Liver (tissue), 3 donors: Measurements from ENCODE around the gene LYRM7.

ENCODE experiments used
- CTCF ChIP-seq: fragments of 150-350 bp; IDR thresholded peaks from 2 replicates; pipeline ENCODE4 v1.5.1; 2017; ENCODE audit warnings: improper control_type of control experiment, low read depth, low read length; ENCODE audit not compliant: missing input control
- EGR1 ChIP-seq, 2 donors: IDR thresholded peaks; 2 replicates each; pipeline ENCODE4 v1.6.1; 2016 to 2018; ENCODE audit warnings: antibody characterized with exemption in 2 of 2, low read depth in 2 of 2
- GABPA ChIP-seq, 2 donors: IDR thresholded peaks in 1 of 2; conservative IDR thresholded peaks in 1 of 2; 2 replicates each; pipeline ENCODE4 v1.6.1; 2016; ENCODE audit warnings: antibody characterized with exemption in 2 of 2, mild to moderate bottlenecking in 1 of 2, moderate library complexity in 1 of 2
- JUND ChIP-seq, 2 donors: IDR thresholded peaks; 2 replicates each; pipeline ENCODE4 v1.6.1; 2016; ENCODE audit warnings: antibody characterized with exemption in 2 of 2
- RAD21 ChIP-seq, 2 donors: IDR thresholded peaks; 2 replicates each; pipeline ENCODE4 v1.6.1; 2016; ENCODE audit warnings: antibody characterized with exemption in 2 of 2, mild to moderate bottlenecking in 2 of 2
- RXRA ChIP-seq, 2 donors: IDR thresholded peaks; 2 replicates each; pipeline ENCODE4 v1.6.1; 2017 to 2018; ENCODE audit warnings: antibody characterized with exemption in 2 of 2, mild to moderate bottlenecking in 1 of 2
- SP1 ChIP-seq: IDR thresholded peaks from 2 replicates; pipeline ENCODE4 v1.6.1; 2018; ENCODE audit warnings: antibody characterized with exemption, mild to moderate bottlenecking
- TAF1 ChIP-seq: conservative IDR thresholded peaks from 2 replicates; pipeline ENCODE4 v1.6.1; 2016; ENCODE audit warnings: antibody characterized with exemption, mild to moderate bottlenecking
- YY1 ChIP-seq: IDR thresholded peaks from 2 replicates; pipeline ENCODE4 v1.6.1; 2016; ENCODE audit warnings: antibody characterized with exemption, mild to moderate bottlenecking
- ZBTB33 ChIP-seq: IDR thresholded peaks from 2 replicates; pipeline ENCODE4 v1.6.1; 2016; ENCODE audit warnings: antibody characterized with exemption
- TF ChIP-seq, protein P1 (sequence below): IDR thresholded peaks from 2 replicates; pipeline ENCODE4 v1.6.1; 2016; ENCODE audit warnings: antibody characterized with exemption, mild to moderate bottlenecking
- TF ChIP-seq, protein P2 (sequence below): IDR thresholded peaks from 2 replicates; pipeline ENCODE4 v1.6.1; 2016; ENCODE audit warnings: antibody characterized with exemption
- donor health status: healthy.
- donor health status: healthy.

DNA sequence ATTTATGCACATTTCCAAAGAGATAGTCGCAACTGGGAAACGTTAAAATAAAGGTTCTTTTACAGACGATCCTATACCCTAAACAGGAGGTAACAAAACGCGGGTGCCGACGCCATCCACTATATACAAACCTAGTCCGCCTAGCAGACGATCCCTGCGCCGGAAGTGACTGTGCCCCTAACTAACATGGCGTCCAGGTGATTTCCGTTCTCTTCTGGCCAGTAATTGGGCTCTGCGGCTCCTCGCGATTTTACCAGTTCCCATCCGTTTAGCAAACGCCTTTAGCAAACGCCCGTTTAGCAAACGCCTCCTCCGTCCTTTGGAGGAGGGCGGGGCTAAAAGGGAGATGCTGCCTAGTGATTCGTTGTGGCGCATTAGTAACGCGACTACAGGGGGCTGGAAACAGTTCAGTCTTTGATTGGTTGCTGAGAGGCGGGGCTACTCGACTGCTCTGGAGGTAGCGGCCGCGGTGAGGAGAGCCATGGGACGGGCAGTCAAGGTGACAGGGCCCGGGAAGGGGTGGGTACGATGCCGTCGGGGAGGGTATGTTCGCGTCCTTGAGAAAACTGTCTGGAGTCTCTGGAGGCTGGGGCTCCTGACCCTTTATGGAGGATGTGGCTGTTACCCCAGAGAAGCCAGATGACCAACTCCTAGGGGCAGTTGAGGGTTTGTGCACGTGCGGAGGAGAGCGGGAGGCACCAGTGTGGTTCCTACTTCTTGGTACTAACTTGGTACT lies at the start of gene LYRM7:
- TF ChIP-seq CTCF = no peak
- TF ChIP-seq, protein P1, sequence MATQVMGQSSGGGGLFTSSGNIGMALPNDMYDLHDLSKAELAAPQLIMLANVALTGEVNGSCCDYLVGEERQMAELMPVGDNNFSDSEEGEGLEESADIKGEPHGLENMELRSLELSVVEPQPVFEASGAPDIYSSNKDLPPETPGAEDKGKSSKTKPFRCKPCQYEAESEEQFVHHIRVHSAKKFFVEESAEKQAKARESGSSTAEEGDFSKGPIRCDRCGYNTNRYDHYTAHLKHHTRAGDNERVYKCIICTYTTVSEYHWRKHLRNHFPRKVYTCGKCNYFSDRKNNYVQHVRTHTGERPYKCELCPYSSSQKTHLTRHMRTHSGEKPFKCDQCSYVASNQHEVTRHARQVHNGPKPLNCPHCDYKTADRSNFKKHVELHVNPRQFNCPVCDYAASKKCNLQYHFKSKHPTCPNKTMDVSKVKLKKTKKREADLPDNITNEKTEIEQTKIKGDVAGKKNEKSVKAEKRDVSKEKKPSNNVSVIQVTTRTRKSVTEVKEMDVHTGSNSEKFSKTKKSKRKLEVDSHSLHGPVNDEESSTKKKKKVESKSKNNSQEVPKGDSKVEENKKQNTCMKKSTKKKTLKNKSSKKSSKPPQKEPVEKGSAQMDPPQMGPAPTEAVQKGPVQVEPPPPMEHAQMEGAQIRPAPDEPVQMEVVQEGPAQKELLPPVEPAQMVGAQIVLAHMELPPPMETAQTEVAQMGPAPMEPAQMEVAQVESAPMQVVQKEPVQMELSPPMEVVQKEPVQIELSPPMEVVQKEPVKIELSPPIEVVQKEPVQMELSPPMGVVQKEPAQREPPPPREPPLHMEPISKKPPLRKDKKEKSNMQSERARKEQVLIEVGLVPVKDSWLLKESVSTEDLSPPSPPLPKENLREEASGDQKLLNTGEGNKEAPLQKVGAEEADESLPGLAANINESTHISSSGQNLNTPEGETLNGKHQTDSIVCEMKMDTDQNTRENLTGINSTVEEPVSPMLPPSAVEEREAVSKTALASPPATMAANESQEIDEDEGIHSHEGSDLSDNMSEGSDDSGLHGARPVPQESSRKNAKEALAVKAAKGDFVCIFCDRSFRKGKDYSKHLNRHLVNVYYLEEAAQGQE = peak; percentile 95
- TF ChIP-seq SP1 = peak; percentile 93
- peak; percentile 57 to 71 for TF ChIP-seq RAD21 (IDR thresholded peaks at IDR 0.05)
- TF ChIP-seq, protein P2, sequence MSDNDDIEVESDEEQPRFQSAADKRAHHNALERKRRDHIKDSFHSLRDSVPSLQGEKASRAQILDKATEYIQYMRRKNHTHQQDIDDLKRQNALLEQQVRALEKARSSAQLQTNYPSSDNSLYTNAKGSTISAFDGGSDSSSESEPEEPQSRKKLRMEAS = peak; percentile 86
- TF ChIP-seq YY1 = peak; percentile 100
- TF ChIP-seq JUND (IDR thresholded peaks at IDR 0.05) = peak; percentile 59 to 61
- peak; percentile 99 for TF ChIP-seq ZBTB33
- peak; percentile 82 for TF ChIP-seq TAF1
- TF ChIP-seq GABPA (IDR thresholded peaks at IDR 0.05 in 1 of 2, conservative IDR thresholded peaks at IDR 0.05 in 1 of 2) = peak; percentile 99
- peak in 1 of 2 donors; percentile 68 for TF ChIP-seq EGR1 (IDR thresholded peaks at IDR 0.05; ENCODE audit: low read depth in 2 of 2)
- TF ChIP-seq RXRA (IDR thresholded peaks at IDR 0.05) = peak; percentile 45 to 51
